H7 (cell line): Measurements from ENCODE around the gene ASCL4. TPM values are rescaled to one million over a fixed set of nuclear protein-coding genes. Genes with fewer than 3 reads are reported as not detected.

Experiments used
- DNase-seq: peaks from one replicate; pipeline ENCODE4 v3.0.0; 2012
- H3K27me3 ChIP-seq: 2 replicates; pipeline ENCODE4 v1.6.0; 2011; ENCODE audit warnings: mild to moderate bottlenecking, low read length; ENCODE audit not compliant: control insufficient read depth, insufficient read depth
- H3K36me3 ChIP-seq: replicated peaks from 2 replicates; pipeline ENCODE4 v1.5.1; 2011; ENCODE audit warnings: low read length; ENCODE audit not compliant: control insufficient read depth, insufficient read depth
- H3K4me3 ChIP-seq: 2 replicates; pipeline ENCODE4 v1.5.1; 2011; ENCODE audit warnings: low read depth, mild to moderate bottlenecking, control low read depth, low read length, moderate library complexity; ENCODE audit not compliant: insufficient read depth
- total RNA-seq: library from RNA; depleted of rRNA; stranded (reverse); fragments of >200 nt; shearing (Covaris generic); gene quantifications from 2 replicates; pipeline ENCODE4 v1.2.3, GENCODE V29; 2014

The ASCL4 gene
- total RNA-seq, 1 experiment from 2014 or later: not detected

GRCh38 chr12:107761502-107761904 lies 13.0 kb upstream of the ASCL4 start:
- peak; percentile 32 for DNase-seq
- no peaks in the 10 kb centered on the region; the same call in 1 of the 2 replicates for H3K27me3 ChIP-seq
- H3K36me3 ChIP-seq: peaks cover 5% of the 10 kb centered on the region
- H3K4me3 ChIP-seq: peak overlapping the region; percentile 57

- no peak overlapping the region for H3K4me3 ChIP-seq
- no peaks in the 10 kb centered on the region; the same call in 1 of the 2 replicates for H3K27me3 ChIP-seq
- DNase-seq: no peak
- H3K36me3 ChIP-seq: no peaks in the 10 kb centered on the region
Observed at GRCh38 chr12:107762874-107763273, 11.6 kb upstream of the ASCL4 start.

- Histone ChIP-seq H3K36me3 (no peaks in the 10 kb centered on the region), H3K27me3 (no peaks in the 10 kb centered on the region; the same call in 1 of the 2 replicates), H3K4me3 (no peak overlapping the region)
- no peak for DNase-seq
Observed at GRCh38 chr12:107764626-107765025, 9.9 kb upstream of the ASCL4 start.

- no peak overlapping the region for H3K4me3 ChIP-seq
- H3K36me3 ChIP-seq: no peaks in the 10 kb centered on the region
- DNase-seq: no peak
- H3K27me3 ChIP-seq: no peaks in the 10 kb centered on the region; the same call in 1 of the 2 replicates
Observed at GRCh38 chr12:107765316-107765715, 9.2 kb upstream of the ASCL4 start.

GRCh38 chr12:107767466-107767865 lies 7.0 kb upstream of the ASCL4 start:
- no peaks in the 10 kb centered on the region for H3K36me3 ChIP-seq
- no peak overlapping the region for H3K4me3 ChIP-seq
- DNase-seq: no peak
- H3K27me3 ChIP-seq: peaks cover 2% of the 10 kb centered on the region; the same call in 1 of the 2 replicates

GRCh38 chr12:107775093-107775721 lies 703 bp downstream of the ASCL4 start:
- DNase-seq: peak; percentile 93
- Histone ChIP-seq H3K27me3 (peaks cover 53% of the 10 kb centered on the region), H3K4me3 (peak overlapping the region; percentile 44), H3K36me3 (no peaks in the 10 kb centered on the region)

GRCh38 chr12:107776171-107776570 lies 1.7 kb downstream of the ASCL4 start:
- no peak for DNase-seq
- no peak overlapping the region for H3K4me3 ChIP-seq
- no peaks in the 10 kb centered on the region for H3K36me3 ChIP-seq
- H3K27me3 ChIP-seq: peaks cover 53% of the 10 kb centered on the region

- Histone ChIP-seq H3K27me3 (peaks cover 44% of the 10 kb centered on the region), H3K4me3 (no peak overlapping the region), H3K36me3 (no peaks in the 10 kb centered on the region)
- no peak for DNase-seq
Observed at GRCh38 chr12:107778383-107779025, 4.0 kb downstream of the ASCL4 start.

GRCh38 chr12:107779077-107779831 lies 4.8 kb downstream of the ASCL4 start:
- peaks cover 37% of the 10 kb centered on the region for H3K27me3 ChIP-seq

GRCh38 chr12:107780298-107780697 lies 5.8 kb downstream of the ASCL4 start:
- DNase-seq: no peak
- H3K27me3 ChIP-seq: peaks cover 27% of the 10 kb centered on the region
- H3K4me3 ChIP-seq: no peak overlapping the region
- no peaks in the 10 kb centered on the region for H3K36me3 ChIP-seq

More at GRCh38 chr12:107779077-107779831, 4.8 kb downstream of the ASCL4 start:
- no peaks in the 10 kb centered on the region for H3K36me3 ChIP-seq
- no peak overlapping the region for H3K4me3 ChIP-seq
- no peak for DNase-seq

GRCh38 chr12:107782067-107782466 lies 7.6 kb downstream of the ASCL4 start:
- DNase-seq: no peak
- H3K27me3 ChIP-seq: peaks cover 9% of the 10 kb centered on the region
- no peak overlapping the region for H3K4me3 ChIP-seq

GRCh38 chr12:107783406-107784376 lies 9.2 kb downstream of the ASCL4 start:
- DNase-seq: no peak
- peaks cover 2% of the 10 kb centered on the region for H3K27me3 ChIP-seq
- no peak overlapping the region for H3K4me3 ChIP-seq

More at GRCh38 chr12:107782067-107782466, 7.6 kb downstream of the ASCL4 start:
- no peaks in the 10 kb centered on the region for H3K36me3 ChIP-seq

GRCh38 chr12:107788281-107788680 lies 13.8 kb downstream of the ASCL4 start:
- H3K27me3 ChIP-seq: no peaks in the 10 kb centered on the region

More at GRCh38 chr12:107783406-107784376, 9.2 kb downstream of the ASCL4 start:
- H3K36me3 ChIP-seq: no peaks in the 10 kb centered on the region

More at GRCh38 chr12:107788281-107788680, 13.8 kb downstream of the ASCL4 start:
- DNase-seq: no peak
- no peak overlapping the region for H3K4me3 ChIP-seq
- no peaks in the 10 kb centered on the region for H3K36me3 ChIP-seq
